Endothelial cell of umbilical vein (primary cell): ENCODE data around the gene CCDC150. TPM values are rescaled to one million over a fixed set of nuclear protein-coding genes. Genes with fewer than 3 reads are reported as not detected.

ENCODE experiments used
- BruUV-seq: library from RNA; stranded (reverse); fragments of 400-500 nt; replicated peaks from 2 replicates; lab custom pipeline; 2021; lab: Mats Ljungman, UMichigan
- CTCF ChIA-PET: fragments of 300-600, 350-600 bp; sonication (Branson Sonifier 250); formaldehyde crosslinking; loops from one replicate; lab custom pipeline; 2021; ENCODE audit warnings: antibody characterized with exemption, inconsistent platforms; lab: Charles Lee
- POLR2A ChIA-PET: fragments of 300-600, 350-600 bp; sonication (Branson Sonifier 250); formaldehyde crosslinking; loops from one replicate; lab custom pipeline; 2021; ENCODE audit warnings: antibody characterized with exemption, inconsistent platforms; lab: Charles Lee
- DNase-seq: peaks from one replicate; pipeline ENCODE4 v3.0.0-alpha.2; 2011; ENCODE audit warnings: low read depth, low spot score
- FAIRE-seq: peaks from 2 replicates; lab custom pipeline; 2011; peaks lifted over from hg19 to GRCh38; lab: Jason Lieb, UNC
- H2AFZ ChIP-seq: 2 replicates; pipeline ENCODE4 v1.6.0; 2012; ENCODE audit warnings: low read depth, low read length, control low read depth, inconsistent platforms
- H3K27ac ChIP-seq: 2 replicates; pipeline ENCODE4 v1.5.1; 2011; ENCODE audit warnings: low read depth, mild to moderate bottlenecking, control low read depth, low read length, moderate library complexity; ENCODE audit not compliant: insufficient read depth
- H3K27me3 ChIP-seq, 2 experiments: 2 replicates each; pipeline versions ENCODE4 v1.6.0 to v1.6.1; 2011; ENCODE audit warnings: low read length in 2 of 2, mixed read lengths in 1 of 2; ENCODE audit not compliant: control insufficient read depth in 2 of 2, insufficient read depth in 2 of 2
- H3K36me3 ChIP-seq, 2 experiments: 2 replicates in 1 of 2; 3 replicates in 1 of 2; pipeline ENCODE4 v1.5.1; 2011; ENCODE audit warnings: low read length in 2 of 2, mild to moderate bottlenecking in 1 of 2, moderate library complexity in 1 of 2; ENCODE audit not compliant: control insufficient read depth in 2 of 2, insufficient read depth in 2 of 2; ENCODE audit errors: extremely low read depth in 1 of 2
- H3K4me1 ChIP-seq: 3 replicates; pipeline ENCODE4 v1.5.1; 2011; ENCODE audit warnings: mild to moderate bottlenecking, low read length; ENCODE audit not compliant: control insufficient read depth, insufficient read depth; ENCODE audit errors: extremely low read depth
- H3K4me2 ChIP-seq: 2 replicates; pipeline ENCODE4 v1.6.1; 2011; ENCODE audit warnings: low read length, control low read depth, mixed read lengths; ENCODE audit not compliant: insufficient read depth
- H3K4me3 ChIP-seq, 3 experiments: fragments of 200-600 bp in 1 of 3; sonication (generic), shearing (Covaris generic) in 1 of 3; replicated peaks in 1 of 3; 2 replicates each; pipeline ENCODE4 v1.5.1; 2011 to 2016; ENCODE audit warnings: control low read depth in 3 of 3, low read length in 3 of 3, mild to moderate bottlenecking in 2 of 3, inconsistent platforms in 1 of 3, low read depth in 1 of 3, moderate library complexity in 1 of 3; ENCODE audit not compliant: insufficient read depth in 1 of 3
- H3K79me2 ChIP-seq: 2 replicates; pipeline ENCODE4 v1.6.0; 2012; ENCODE audit warnings: low read length, inconsistent platforms; ENCODE audit not compliant: control insufficient read depth, insufficient read depth
- H3K9ac ChIP-seq: replicated peaks from 2 replicates; pipeline ENCODE3; 2011; ENCODE audit warnings: low read length, control low read depth; ENCODE audit not compliant: insufficient read depth; ENCODE audit errors: extremely low read depth
- H3K9me1 ChIP-seq: replicated peaks from 3 replicates; pipeline ENCODE4 v1.6.0; 2011; ENCODE audit warnings: mild to moderate bottlenecking, low read length; ENCODE audit not compliant: control insufficient read depth, insufficient read depth; ENCODE audit errors: extremely low read depth
- H3K9me3 ChIP-seq: replicated peaks from 2 replicates; pipeline ENCODE4 v1.5.1; 2012; ENCODE audit warnings: low read length, inconsistent platforms; ENCODE audit not compliant: control insufficient read depth, insufficient read depth
- H4K20me1 ChIP-seq: replicated peaks from 2 replicates; pipeline ENCODE3; 2011; ENCODE audit warnings: mild to moderate bottlenecking, low read length; ENCODE audit not compliant: control insufficient read depth, insufficient read depth; ENCODE audit errors: extremely low read depth
- FOS ChIP-seq: IDR thresholded peaks from 2 replicates; pipeline ENCODE4 v1.6.1; 2011; ENCODE audit warnings: mild to moderate bottlenecking, low read length, moderate library complexity, borderline replicate concordance; ENCODE audit not compliant: insufficient read depth
- GATA2 ChIP-seq: IDR thresholded peaks from 2 replicates; pipeline ENCODE4 v1.7.0; 2011; ENCODE audit warnings: low read depth, mild to moderate bottlenecking, moderate library complexity, mixed read lengths, low read length; ENCODE audit not compliant: insufficient read length, insufficient read depth
- JUN ChIP-seq: IDR thresholded peaks from 2 replicates; pipeline ENCODE4 v1.6.1; 2011; ENCODE audit warnings: borderline replicate concordance, low read depth; ENCODE audit not compliant: insufficient read length, insufficient read depth
- MYC ChIP-seq: IDR thresholded peaks from one replicate; pipeline ENCODE4 v1.6.1; 2011; ENCODE audit warnings: mild to moderate bottlenecking, low read depth, low read length
- POLR2A ChIP-seq: IDR thresholded peaks from 2 replicates; pipeline ENCODE4 v1.6.1; 2012; ENCODE audit warnings: low read depth, mild to moderate bottlenecking, control low read depth, low read length
- POLR2AphosphoS5 ChIP-seq: IDR thresholded peaks from 2 replicates; pipeline ENCODE4 v1.6.1; 2012; ENCODE audit warnings: low read depth, mild to moderate bottlenecking, control low read depth, low read length, moderate library complexity; ENCODE audit not compliant: insufficient read depth
- dilution Hi-C: fragments of 300-500 bp; cut with MboI; formaldehyde crosslinking; loops from one replicate; pipeline ENCODE4 v1.15.0; 2019; ENCODE audit warnings: low sequenced_read_pairs; ENCODE audit not compliant: extremely low pct_ligation_motif_present
- intact Hi-C: fragments of 100-400 bp; cut with micrococcal nuclease; formaldehyde crosslinking; loops from one replicate; pipeline ENCODE4 v1.10.0; 2022
- polyA plus RNA-seq, 4 experiments: library from polyadenylated mRNA; depleted of rRNA in 3 of 4; stranded (reverse) in 3 of 4; unstranded in 1 of 4; fragments of >200 nt; gene quantifications; 2 replicates each; pipeline versions ENCODE4 v1.2.1 to v1.2.3, GENCODE V29; 2011 to 2012; ENCODE audit warnings: missing spikeins in 1 of 4
- total RNA-seq: library from RNA; stranded (reverse); gene quantifications from 2 replicates; pipeline ENCODE4 v1.2.3, GENCODE V29; 2021
- TF ChIP-seq, protein P1 (sequence below), 2 donors: IDR thresholded peaks; 1 replicate in 1 of 2; 2 replicates in 1 of 2; pipeline ENCODE4 v1.5.1; 2011; ENCODE audit warnings: low read length in 2 of 2, mild to moderate bottlenecking in 2 of 2, moderate library complexity in 2 of 2, control low read depth in 1 of 2, inconsistent platforms in 1 of 2, low read depth in 1 of 2; ENCODE audit not compliant: insufficient read depth in 1 of 2; ENCODE audit errors: extremely low read depth in 1 of 2

CCDC150 gene
- total and polyA plus RNA-seq, 2 donors (not counting 3 experiments of a cell fraction or from before 2014, with no cell fraction given): 1.7 to 19.9 TPM

DNA sequence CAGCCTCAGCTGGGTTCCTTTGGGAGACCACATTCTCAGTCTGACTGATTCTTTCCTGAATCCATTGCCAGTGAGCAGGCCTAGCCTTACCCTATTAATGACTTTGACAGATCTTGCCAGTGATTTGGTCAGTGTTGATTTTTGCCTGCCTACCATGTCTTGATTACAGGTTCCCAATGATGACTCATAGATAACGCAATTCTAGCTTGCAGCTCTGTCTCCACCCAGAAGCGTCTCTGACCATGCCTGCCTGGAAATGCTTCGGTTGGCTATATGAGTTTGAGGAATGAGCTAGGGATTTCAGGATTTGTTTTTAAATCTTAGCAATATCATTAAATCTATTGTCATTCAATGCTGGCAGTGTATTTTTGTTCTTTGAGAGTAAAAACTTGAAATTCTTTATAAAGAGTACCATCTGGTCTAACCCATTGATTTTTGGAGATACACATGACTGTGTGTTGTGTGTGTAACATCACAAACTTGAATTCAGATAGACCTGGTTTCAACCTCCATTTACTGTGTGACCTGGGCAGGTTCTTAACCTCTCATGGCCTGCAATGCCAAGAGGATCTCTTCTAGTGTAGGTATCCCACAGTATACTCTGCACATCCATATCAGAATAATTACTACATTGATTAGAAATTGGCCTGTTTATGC, 57.0 kb downstream of the CCDC150 start:
- FAIRE-seq (no peak), DNase-seq (no peak)
- Histone ChIP-seq H3K4me1 (no peaks in the 10 kb centered on the region), H4K20me1 (no peaks in the 10 kb centered on the region), H3K4me2 (no peak overlapping the region), H3K27me3 (no peaks in the 10 kb centered on the region), H3K4me3 (no peak overlapping the region), H2AFZ (no peak overlapping the region), H3K79me2 (no peaks in the 10 kb centered on the region), H3K36me3 (no peaks in the 10 kb centered on the region), H3K9ac (no peak overlapping the region), H3K27ac (no peak overlapping the region), H3K9me3 (no peaks in the 10 kb centered on the region), H3K9me1 (no peaks in the 10 kb centered on the region)
- dilution Hi-C loops (no loop called here), intact Hi-C loops (no loop called here)
- TF ChIP-seq GATA2 (no peak), JUN (peak; percentile 27), POLR2AphosphoS5 (no peak), MYC (no peak), FOS (no peak), POLR2A (no peak)
- TF ChIP-seq, protein P1, sequence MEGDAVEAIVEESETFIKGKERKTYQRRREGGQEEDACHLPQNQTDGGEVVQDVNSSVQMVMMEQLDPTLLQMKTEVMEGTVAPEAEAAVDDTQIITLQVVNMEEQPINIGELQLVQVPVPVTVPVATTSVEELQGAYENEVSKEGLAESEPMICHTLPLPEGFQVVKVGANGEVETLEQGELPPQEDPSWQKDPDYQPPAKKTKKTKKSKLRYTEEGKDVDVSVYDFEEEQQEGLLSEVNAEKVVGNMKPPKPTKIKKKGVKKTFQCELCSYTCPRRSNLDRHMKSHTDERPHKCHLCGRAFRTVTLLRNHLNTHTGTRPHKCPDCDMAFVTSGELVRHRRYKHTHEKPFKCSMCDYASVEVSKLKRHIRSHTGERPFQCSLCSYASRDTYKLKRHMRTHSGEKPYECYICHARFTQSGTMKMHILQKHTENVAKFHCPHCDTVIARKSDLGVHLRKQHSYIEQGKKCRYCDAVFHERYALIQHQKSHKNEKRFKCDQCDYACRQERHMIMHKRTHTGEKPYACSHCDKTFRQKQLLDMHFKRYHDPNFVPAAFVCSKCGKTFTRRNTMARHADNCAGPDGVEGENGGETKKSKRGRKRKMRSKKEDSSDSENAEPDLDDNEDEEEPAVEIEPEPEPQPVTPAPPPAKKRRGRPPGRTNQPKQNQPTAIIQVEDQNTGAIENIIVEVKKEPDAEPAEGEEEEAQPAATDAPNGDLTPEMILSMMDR (IDR thresholded peaks at IDR 0.05; ENCODE audit: extremely low read depth in 1 of 2, insufficient read depth in 1 of 2, low read depth in 1 of 2, low read length in 2 of 2): no peak
- CTCF ChIA-PET: interaction anchor here (0.6 to 0.9 kb wide), 3 partner anchors 22 to 381 kb away, joined by 3 read pairs; no protein-coding TSS in a partner anchor
- POLR2A ChIA-PET: no interaction called here
- BruUV-seq: no TSS peak
